SHP77 treated with DMSO at 0.1 percent for 48 hours (cell line): ENCODE data around the gene OTX1.
"Not testable (repeated sequence)": the region's sequence is repeated elsewhere in the genome, so short reads cannot be mapped to it uniquely, and the experiment has no call there.

Experiments used
- DNase-seq: peaks from one replicate; lab custom pipeline; 2025; lab: John Stamatoyannopoulos, UW

The OTX1 gene

DNA sequence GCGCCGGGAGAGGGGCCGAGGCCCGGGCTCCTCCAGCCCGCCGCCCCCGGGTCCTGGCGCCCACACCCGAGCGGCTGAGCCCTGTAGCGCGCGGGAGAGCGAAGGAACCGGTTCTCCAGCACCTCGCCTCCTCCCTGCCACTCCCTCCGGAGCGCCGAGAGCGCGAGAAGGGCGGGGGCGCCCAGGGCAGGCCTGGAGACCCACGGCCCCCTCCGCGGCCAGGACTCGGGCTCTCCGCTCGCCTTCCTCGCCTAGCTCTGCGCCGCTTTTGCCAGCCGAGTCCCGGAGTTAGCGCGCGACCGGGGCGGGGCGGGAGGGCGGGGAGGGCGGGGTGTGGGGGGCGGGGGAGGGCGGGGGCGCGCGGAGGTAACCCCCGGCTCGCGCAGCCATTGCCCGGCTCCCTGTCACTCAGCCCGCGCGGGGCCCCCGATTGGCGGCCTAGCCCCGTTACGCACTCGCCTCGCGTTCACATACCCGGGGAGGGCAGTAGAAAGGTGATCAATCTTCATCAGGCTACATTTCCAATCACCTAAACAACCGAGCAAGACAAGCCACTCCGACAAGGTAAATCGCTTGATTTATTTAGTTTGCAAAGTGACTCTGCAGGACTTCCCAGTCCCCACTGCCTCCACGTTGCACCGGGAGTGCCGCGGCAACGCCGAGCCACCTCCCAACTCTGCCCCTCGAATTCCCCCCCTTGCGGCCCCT, at the start of gene OTX1:
Gene OTX1, plus strand, starts transcription at position 497 of the 708 bp plus-strand sequence. CDS start 2,161 bp downstream, outside the sequence.
- DNase-seq = peak; percentile 86

DNA sequence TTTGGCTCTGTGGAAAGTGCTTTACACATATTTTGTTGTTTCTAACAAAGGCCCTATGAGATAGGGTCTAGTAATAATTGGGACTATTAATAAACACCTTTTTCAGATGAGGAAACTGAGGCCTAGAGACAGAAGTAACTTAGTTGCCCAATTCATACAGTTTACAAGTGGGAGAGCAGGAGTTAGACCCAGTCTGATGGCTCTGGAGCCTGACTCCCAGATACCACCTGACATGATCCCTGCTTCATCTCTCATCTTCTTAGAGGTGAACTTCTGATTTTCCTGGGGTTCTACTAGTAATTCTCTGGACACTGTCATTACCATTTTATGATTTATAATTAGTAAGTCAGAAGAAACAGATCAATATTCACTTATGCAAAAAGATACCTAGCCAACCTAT, 49.1 kb upstream of the OTX1 start:
- DNase-seq = no peak

DNA sequence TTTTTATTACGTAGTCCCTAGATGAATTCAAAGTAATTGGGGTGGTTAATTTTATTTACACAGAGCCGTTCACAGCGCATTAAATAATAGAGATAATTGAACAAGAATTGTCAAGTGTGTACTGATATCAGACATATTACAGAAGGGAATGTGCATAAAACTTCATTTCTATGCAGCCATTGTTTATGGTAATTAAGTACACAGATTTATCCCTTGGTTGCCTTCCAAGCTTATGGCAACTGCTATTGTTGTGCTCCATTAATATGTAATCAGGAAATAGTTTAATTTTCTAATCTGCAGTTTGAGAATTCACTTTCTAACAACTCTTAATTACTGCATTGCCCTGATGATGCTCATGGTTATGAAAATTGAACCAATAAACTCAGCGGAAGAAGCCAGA, 47.3 kb upstream of the OTX1 start:
- no peak for DNase-seq

DNA sequence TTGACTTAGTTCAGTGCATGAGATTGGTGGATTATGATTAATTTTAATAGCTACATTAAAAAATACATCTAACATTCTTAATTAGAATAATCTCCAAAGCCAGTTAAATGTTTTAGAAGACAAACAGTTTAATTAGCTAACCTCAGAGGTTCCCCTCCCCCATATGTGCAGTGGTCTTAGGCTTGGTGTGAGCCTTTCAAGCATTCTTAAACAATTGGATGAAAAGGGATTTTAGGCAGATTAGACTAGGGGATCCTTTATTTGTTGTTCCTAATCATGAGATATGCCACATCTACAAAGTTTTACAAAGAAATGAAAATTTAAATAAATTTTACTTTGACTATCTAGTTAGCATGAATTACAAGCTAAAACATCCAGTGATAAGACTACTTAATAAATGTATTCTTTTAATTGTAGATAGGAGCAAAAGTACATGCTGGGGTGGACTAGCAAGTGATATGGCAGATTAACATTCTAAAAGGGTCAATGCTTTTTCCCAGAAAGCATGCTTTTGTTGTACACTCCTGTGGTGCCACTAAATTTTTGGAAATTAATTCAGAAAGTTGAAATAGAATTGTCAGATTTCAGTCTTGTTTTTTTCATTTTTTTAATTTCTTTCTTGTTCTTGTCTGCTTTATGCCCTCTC, 42.7 kb upstream of the OTX1 start:
- no peak for DNase-seq

DNA sequence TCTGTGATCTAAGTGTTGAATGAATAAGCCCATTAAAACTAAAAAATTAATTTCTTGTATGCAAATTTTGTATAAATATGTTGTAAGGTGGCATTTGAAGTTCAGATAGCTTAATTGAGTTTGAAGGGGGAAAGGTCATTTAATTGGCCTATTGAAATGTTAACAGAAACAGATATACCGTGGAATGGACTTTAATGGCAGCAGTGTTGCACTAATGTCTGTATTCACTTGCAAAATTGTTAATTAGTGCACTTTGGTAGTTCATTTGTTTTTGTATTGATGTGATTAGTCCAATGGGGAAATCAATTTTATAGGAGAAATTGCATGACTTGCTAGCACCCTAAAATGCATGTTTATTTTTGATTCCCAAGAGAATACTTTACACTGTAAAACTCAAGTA, 41.8 kb upstream of the OTX1 start:
- no peak for DNase-seq

DNA sequence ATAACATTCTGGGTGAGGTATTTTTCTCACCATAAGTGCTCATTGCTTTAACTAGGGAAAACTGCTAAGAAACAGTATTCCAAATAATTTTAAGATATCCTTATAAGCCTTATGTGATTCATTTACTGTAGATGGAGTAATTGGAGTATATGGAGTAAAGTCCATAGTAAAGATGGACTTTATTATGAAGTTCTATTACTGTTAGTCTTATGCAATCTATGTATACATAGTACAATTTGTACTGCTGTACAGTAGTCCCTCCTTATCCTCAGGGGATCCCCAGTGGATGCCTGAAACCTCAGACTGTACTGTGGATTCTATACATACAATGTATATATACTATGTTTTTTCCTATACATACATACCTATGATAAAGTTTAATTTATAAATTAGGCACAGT, 41.1 kb upstream of the OTX1 start:
- no peak for DNase-seq

DNA sequence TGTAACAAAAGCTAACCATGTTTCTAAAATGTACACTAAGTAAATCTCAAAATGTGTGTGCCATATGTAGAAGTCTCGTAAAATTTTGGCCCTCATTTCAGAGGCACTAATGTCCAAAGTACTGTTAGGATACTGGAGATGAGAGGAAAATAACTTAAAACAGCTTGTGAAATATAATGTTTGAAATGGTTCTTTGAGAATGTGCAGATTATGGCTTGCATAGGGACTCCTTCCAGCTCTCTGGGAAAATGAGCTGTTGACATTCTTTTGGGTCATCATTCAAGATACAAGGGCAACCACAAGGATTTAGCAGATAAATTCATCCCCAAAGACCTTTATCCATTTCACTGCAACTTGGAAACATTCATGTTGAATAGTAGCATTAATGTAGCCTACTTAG, 38.1 kb upstream of the OTX1 start:
- DNase-seq = no peak

DNA sequence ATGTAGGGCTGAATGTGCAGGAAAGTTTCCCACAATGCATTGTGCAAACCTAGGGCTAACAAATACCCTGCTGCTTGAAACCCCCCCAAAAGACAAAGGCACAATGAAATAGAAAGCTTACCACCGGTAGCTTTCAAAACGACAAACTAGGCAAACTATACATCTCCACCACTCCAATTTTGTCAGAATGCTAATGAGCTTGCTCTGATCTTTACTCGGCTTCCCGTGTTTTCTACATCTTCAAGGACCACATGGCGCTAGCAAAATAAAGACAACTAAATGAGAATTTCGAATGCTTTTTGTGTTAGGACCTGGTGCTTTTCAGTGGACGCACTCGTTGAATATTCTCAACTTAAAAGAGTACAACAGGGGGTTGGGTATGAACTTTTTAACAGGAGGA, 37.2 kb upstream of the OTX1 start:
- DNase-seq = no peak

DNA sequence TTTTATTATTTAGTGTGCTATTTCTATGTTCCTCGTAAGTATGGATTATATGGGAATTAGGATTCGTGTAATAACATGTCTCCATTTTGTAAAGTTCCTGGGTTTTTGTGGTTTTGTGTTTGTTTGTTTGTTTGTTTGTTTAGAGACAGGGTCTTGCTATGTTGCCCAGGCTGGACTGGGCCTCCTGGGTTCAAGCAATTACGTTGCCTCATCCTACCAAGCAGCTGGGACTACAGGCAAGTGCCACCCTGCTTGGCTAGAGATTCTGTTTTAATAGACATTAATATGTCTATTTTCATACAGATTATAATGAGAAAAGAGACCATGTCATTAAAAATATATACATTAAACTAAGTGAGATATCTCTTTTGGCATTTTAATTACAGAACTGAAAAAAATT, 35.2 kb upstream of the OTX1 start:
- DNase-seq = no peak

DNA sequence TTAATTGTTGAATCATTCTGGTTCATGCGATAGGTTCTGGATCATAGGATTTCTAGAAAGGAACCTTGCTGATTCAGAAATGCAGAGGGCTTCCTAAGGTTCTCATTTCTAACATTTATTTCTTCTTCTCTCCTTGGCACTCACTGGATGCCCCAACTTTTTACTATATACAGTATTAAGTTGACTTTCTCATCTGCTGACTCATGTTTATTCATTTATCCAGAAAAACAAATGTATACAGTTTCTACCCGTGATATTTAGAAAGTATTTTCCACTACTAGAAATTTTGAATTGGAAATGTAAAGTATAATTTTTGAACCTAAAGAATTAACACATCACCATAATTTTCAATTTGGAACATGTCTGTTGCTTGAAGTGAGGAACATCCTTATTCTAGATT, 32.2 kb upstream of the OTX1 start:
- DNase-seq = no peak

DNA sequence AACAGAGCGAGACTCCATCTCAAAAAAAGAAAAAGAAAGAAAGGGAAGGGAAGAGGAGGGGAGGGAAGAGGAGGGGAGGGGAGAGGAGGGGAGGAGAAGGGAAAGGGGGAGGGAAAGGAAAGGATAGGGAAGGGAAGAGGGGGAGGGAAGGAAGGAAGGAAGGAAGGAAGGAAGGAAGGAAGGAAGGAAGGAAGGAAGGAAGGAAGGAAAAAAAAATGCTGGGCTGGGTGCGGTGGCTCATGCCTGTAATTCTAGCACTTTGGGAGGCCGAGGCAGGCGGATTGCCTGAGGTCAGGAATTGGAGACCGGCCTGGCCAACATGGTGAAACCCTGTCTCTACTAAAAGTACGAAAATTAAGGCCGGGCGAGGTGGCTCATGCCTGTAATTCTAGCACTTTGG, 30.9 kb upstream of the OTX1 start:
- DNase-seq = not testable (repeated sequence)

DNA sequence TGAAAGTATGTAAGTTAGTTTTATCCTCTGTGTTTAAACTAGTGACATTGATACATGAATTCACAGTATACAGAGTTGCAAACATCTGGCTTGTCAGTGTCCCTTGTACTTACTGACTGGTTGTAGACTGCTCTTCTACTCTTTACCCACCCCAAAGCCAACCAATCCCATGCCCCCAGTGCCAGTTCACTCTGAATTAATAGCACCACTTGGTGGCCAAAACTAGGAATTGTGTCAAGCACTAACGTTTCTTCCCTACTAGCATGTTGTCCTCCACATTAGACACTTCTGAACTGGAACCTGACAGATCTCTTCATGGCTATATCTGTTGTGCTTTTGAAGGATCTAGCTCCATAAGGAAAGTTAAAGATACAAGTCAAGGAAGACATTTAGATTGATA, 27.2 kb upstream of the OTX1 start:
- peak; percentile 3 for DNase-seq

DNA sequence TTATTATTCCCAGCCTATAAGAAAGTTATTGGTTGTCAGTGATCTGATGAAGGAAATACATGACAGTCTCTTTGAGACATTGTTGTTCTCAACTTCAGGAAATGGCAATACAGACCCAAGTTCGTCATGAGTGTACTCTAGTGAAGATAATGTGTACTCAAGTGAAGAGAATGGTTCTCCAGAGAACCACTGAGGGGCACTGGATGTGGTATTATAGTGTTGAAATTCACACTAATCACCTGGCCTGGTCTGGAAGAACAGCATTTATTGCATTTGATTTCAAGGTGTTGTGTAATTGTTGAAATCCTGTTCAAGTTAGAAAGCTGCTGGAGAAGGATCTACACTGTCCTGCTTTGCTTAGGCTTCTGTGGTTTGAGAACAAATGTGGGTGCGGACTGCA, 23.4 kb upstream of the OTX1 start:
- no peak for DNase-seq

DNA sequence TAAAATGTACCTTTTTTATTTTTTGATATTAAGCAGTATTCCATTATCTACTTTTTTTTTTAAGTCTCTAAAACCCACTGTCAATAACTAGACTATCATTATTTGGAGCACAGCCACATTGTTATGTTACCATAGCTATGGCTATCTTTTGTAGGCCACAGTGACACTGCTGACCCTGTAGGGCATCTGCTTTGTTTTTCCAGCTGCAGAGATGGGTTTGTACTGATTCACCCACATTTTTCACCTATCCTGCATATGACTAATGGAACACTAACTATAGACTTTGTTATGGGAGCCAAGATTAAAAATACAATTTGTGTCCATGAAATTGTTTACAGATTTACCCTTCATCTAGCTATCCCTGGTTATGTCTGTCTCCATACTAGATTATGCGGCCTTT, 21.6 kb upstream of the OTX1 start:
- no peak for DNase-seq

DNA sequence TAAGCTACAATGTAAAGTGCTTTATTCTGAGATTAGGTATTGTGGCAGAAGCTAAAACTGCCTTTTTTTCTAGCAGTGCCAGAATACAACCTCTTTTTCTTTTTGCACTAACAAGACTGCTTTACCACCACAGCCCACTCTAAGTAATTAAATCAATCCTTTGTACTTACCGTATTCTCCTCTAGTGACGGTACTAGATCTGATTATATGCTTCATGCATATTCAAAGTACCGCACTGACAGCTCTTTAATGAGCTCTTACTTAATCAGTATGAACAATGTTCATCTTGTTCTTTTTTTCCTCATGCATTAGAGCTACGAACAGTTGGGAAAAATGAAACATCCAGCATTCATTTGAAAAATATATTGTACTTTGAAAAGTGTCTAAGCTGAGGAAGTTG, 16.1 kb upstream of the OTX1 start:
- no peak for DNase-seq

DNA sequence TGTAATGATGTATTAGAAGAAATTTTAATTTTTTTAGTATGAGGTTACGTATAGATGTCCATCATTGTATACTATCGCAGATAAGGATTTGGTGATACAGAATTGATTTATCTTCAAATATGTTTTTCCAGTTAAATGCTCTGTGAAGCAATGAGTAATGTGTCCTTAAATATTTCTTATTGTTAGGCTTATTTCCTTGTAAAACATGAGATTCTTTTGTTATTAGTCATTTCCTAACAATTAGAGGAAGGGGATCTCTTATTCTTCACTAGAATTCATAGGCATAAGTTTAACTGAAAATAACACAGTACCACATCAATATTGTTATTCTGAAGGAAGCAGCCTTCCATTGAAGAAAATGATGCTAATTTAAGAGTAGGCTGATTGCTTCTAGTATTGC, 15.5 kb upstream of the OTX1 start:
- no peak for DNase-seq

DNA sequence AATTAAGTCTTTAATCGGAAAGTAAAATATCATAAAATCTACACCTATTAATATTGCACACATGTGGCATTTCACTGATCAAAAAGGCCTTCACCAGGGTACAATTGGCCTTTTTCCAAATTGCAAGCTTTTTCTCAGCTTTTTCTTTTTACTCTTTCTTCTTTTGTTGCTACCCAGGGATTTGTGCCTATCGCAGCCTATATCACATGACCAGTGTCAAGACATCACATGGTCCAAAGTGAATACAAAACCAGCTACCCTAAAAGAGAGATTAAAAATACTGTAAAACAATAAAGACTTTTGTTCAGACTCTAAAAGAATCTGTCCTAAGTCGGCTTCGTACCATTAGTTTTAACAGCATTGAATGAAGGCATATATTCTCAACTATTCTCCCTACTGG, 15.0 kb upstream of the OTX1 start:
- no peak for DNase-seq

DNA sequence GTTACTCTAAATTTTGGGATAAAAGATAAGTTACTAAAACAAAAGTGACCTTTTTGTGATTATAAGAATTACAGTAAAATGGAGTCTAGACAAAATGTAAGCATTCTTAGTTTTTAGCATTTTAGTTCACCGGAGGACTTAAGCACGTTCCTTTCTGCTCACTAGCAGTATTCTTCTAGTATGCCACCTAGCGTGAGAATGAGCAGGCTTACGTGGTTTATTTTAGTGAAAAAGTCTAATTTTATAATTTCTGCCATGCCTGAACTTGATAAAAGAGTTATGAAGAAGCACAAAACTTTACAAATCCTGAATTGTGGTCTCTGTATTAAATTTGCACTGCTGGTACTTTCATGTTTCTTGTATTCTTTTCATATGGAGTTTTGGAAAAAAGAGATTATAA, 12.6 kb upstream of the OTX1 start:
- DNase-seq = no peak

DNA sequence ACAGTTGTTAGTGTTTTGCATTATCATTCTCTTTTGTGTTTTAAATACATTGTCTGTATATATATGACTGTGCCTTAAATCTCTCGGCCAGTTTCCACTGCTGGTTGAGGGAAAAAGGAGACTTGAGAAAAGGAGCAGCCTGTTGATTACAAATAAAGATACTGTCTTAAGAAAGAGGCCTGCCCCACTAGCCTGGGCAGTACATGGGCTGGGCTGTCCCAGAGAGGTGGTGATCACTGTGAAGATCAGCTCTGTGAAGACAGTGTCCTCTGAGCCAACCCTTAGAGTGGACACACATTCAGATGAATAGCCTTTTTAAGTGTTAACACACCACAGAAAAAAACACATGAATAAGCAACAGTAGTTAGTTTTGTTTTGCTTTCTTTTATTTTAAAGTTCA, 10.0 kb upstream of the OTX1 start:
- DNase-seq = no peak

DNA sequence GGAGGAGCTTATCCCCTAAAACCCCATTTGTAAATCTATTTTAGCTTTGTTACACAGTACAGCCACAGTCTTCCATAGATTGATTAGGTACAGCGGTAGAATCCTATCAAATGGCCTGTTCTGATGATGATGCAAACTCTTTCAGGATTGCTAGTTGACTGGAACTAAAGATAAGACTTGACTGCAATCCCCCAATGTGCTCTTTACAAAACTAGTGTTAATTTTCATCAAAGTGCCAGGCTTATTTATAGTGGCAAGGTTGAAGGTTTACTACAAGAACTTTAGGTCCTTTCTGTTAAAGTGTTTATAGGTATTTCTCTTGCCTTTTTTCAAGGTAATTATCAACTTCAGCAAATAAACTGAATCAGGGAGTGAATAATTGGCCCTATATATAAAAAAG, 9.0 kb upstream of the OTX1 start:
- DNase-seq = no peak

DNA sequence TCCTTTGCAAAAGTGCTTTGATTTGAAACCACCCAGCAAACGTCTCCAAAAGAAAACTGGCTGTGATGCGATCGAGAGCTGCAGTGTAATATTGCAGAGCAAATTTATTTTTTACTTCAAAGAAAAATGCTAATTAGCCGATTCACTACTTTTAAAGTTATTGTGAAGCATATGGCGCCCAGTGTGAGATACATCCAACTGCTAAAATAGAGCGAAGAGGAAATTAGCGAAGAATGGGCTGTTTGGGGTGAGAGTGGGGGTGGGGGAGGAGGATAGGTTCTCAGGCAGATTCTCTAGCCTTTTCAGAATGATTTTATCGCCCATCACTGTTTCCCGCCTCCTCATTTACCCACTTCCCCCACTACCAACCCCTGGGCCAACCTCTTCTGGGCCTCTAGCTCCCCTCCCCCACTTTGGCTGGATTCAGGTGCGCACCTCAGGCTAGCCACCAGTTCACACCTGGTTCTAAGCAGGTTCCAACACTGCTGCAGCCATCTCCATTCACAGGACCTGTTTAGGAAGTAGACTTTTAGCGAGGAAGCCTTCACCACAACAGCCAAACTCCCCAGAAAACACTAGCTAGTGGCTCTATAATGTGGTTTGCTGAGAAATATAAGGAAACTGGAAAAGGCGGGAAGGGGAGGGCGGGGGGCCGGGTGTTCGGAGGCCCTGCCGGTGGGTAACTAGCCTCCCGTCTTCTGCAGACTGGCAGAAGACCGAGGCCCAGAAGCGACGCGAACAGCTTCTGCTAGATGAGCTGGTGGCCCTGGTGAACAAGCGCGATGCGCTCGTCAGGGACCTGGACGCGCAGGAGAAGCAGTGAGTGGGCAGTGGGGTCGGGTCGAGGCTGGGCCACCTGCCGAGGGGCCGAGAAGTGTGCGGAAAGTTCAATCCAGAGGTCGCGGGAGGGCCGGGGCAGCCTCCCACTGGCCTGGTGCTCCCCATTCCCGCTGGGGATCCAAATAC, 6.0 kb upstream of the OTX1 start:
- no peak for DNase-seq

DNA sequence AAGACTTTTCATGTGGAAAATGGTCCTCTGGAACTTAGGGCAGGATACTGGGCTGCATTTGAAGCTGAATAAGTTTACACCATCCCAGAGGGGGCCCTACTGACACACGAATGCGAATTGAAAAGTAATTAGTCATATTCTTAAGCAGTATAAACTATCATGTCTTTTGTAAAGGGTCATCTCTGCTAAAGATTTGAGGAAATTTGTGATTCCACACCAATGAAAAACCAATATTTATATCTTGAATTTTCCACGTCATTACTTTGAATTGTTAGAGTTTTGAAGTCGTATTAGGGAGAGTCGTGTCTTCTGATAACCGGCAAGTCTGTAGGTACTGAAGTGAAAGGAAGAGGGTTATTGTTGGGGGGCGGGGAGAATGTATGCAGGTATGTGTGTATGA, 4.1 kb upstream of the OTX1 start:
- no peak for DNase-seq

DNA sequence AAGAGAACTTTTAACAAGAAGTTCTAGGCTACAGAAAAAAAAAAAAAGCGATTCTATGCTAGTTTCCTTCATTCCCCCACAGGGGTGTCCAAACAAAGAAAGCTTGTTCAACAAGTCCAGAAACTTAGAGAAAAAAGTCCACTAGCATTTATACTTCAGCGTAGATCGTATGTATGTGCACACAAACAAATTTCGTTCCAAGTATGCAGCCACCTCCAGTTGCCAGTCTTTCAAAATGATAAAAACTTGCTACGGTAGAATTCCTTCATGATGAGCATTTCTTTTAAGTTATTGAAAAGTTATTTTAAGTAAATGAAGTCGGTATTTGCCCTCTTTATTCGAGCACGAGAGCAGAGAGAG, 3.7 kb upstream of the OTX1 start:
- no peak for DNase-seq
